K562 (cell line): Measurements from ENCODE around the gene CELA1. TPM values are rescaled to one million over a fixed set of nuclear protein-coding genes. Genes with fewer than 3 reads are reported as not detected.
A peak's percentile ranks its signal among the peaks of the same experiment; 100 is the strongest.

Experiments
- ATAC-seq: fragments of 200-7000 bp; cut with Tn5 transposase; 3 replicates; pipeline ENCODE4 v1.9.1; 2020; ENCODE audit warnings: moderate library complexity
- BruUV-seq: library from RNA; stranded (reverse); fragments of 400-500 nt; replicated peaks from 2 replicates; lab custom pipeline; 2021; lab: Mats Ljungman, UMichigan
- CTCF ChIA-PET: fragments of 300-600 bp; formaldehyde crosslinking; extraction: SDS; loops from one replicate; lab custom pipeline; 2021; ENCODE audit warnings: low intra/inter-chr PET ratio; lab: Yijun Ruan, JAX
- POLR2A ChIA-PET: fragments of 300-600, 350-650 bp; sonication (Branson Sonifier 250); formaldehyde crosslinking; extraction: SDS; loops from one replicate; lab custom pipeline; 2021; ENCODE audit warnings: antibody characterized with exemption, inconsistent platforms; lab: Yijun Ruan, JAX
- DNase-seq, 4 experiments: peaks; one replicate each; pipeline versions ENCODE4 v3.0.0 to v3.0.0-alpha.2; 2011 to 2018; ENCODE audit warnings: low spot score in 3 of 4, mixed read lengths in 3 of 4; ENCODE audit errors: extremely low read depth in 1 of 4
- FAIRE-seq: peaks from 2 replicates; lab custom pipeline; 2011; peaks lifted over from hg19 to GRCh38; lab: Jason Lieb, UNC
- H2AFZ ChIP-seq: 2 replicates; pipeline ENCODE4 v1.6.0; 2011; ENCODE audit warnings: low read depth, low read length, control low read depth, inconsistent platforms
- H3K27ac ChIP-seq: fragments of 200-600 bp; 3 replicates; pipeline ENCODE4 v1.8.0; 2011; ENCODE audit warnings: low read depth, mild to moderate bottlenecking, control low read depth, inconsistent platforms, low read length, moderate library complexity, mixed read lengths; ENCODE audit errors: extremely low read depth
- H3K27me3 ChIP-seq, 2 experiments: fragments of 300-600 bp in 1 of 2; 2 replicates in 1 of 2; 3 replicates in 1 of 2; pipeline versions ENCODE4 v1.6.0 to v1.8.0; 2011; ENCODE audit warnings: inconsistent platforms in 2 of 2, low read length in 2 of 2, mild to moderate bottlenecking in 1 of 2, mixed read lengths in 1 of 2, moderate library complexity in 1 of 2; ENCODE audit not compliant: control insufficient read depth in 2 of 2, insufficient read depth in 2 of 2
- H3K36me3 ChIP-seq: fragments of 300-600 bp; 3 replicates; pipeline ENCODE4 v1.8.0; 2011; ENCODE audit warnings: mild to moderate bottlenecking, low read length, inconsistent platforms; ENCODE audit not compliant: control insufficient read depth, insufficient read depth
- H3K4me1 ChIP-seq, 2 experiments: fragments of 200-600 bp in 1 of 2; replicated peaks in 1 of 2; 2 replicates in 1 of 2; 3 replicates in 1 of 2; pipeline versions ENCODE4 v1.5.1 to v1.8.0; 2011; ENCODE audit warnings: inconsistent platforms in 2 of 2, low read length in 2 of 2, mild to moderate bottlenecking in 1 of 2, mixed read lengths in 1 of 2, moderate library complexity in 1 of 2; ENCODE audit not compliant: control insufficient read depth in 2 of 2, insufficient read depth in 2 of 2
- H3K4me2 ChIP-seq: 2 replicates; pipeline ENCODE4 v1.6.1; 2011; ENCODE audit warnings: low read length, control low read depth, inconsistent platforms, mixed read lengths; ENCODE audit not compliant: insufficient read depth
- H3K4me3 ChIP-seq: fragments of 200-600 bp; sonication (generic), shearing (Covaris generic); 2 replicates; pipeline ENCODE4 v1.5.1; 2016; ENCODE audit warnings: control low read depth, inconsistent platforms
- H3K79me2 ChIP-seq: fragments of 200-600 bp; 3 replicates; pipeline ENCODE4 v1.8.0; 2011; ENCODE audit warnings: low read length, inconsistent platforms; ENCODE audit not compliant: control insufficient read depth, insufficient read depth
- H3K9ac ChIP-seq, 2 experiments: 2 replicates each; pipeline versions ENCODE4 v1.6.0 to v1.6.1; 2011; ENCODE audit warnings: low read depth in 2 of 2, low read length in 2 of 2, control low read depth in 1 of 2, inconsistent platforms in 1 of 2, mild to moderate bottlenecking in 1 of 2, mixed read lengths in 1 of 2; ENCODE audit not compliant: insufficient read depth in 1 of 2
- H3K9me1 ChIP-seq: one replicate; pipeline ENCODE4 v1.6.0; 2011; ENCODE audit warnings: inconsistent platforms, mild to moderate bottlenecking, low read length, moderate library complexity; ENCODE audit not compliant: control insufficient read depth, insufficient read depth
- H3K9me3 ChIP-seq: replicated peaks from 2 replicates; pipeline ENCODE4 v1.5.1; 2011; ENCODE audit warnings: low read depth, low read length, inconsistent platforms; ENCODE audit not compliant: control insufficient read depth, insufficient read depth
- H4K20me1 ChIP-seq: replicated peaks from 2 replicates; pipeline ENCODE4 v1.6.1; 2011; ENCODE audit warnings: low read length, inconsistent platforms, mixed read lengths; ENCODE audit not compliant: control insufficient read depth, insufficient read depth
- BHLHE40 ChIP-seq: IDR thresholded peaks from 2 replicates; pipeline ENCODE4 v1.6.1; 2011; ENCODE audit warnings: low read length, improper control_type of control experiment
- CEBPZ ChIP-seq: fragments of 150-350 bp; IDR thresholded peaks from 2 replicates; pipeline ENCODE4 v1.6.1; 2014; ENCODE audit warnings: low read depth, mild to moderate bottlenecking, low read length, borderline replicate concordance
- TAF1 ChIP-seq: IDR thresholded peaks from 2 replicates; pipeline ENCODE4 v1.6.1; 2011; ENCODE audit warnings: mild to moderate bottlenecking, low read length, moderate library complexity; ENCODE audit not compliant: insufficient read depth, control insufficient read depth, severe bottlenecking; ENCODE audit errors: extremely low read depth
- ZNF395 ChIP-seq: fragments of 200-800 bp; sonication (Bioruptor generic); IDR thresholded peaks from 2 replicates; pipeline ENCODE4 v1.6.1; 2017; ENCODE audit warnings: missing genetic modification characterization, missing compliant biosample characterization
- ZNF511 ChIP-seq: sonication (generic); formaldehyde crosslinking; IDR thresholded peaks from 2 replicates; pipeline ENCODE4 v1.8.0; 2022; ENCODE audit warnings: mild to moderate bottlenecking, missing genetic modification reagents
- ZNF592 ChIP-seq: fragments of 450-650 bp; IDR thresholded peaks from 2 replicates; pipeline ENCODE4 v1.6.1; 2017; ENCODE audit warnings: antibody characterized with exemption, mild to moderate bottlenecking
- WGBS: fragments of 100-300 bp; shearing (Covaris generic); methylation state at CpG from one replicate; pipeline ENCODE4 v1.1.6; 2016; ENCODE audit warnings: low coverage, mixed read lengths; ENCODE audit not compliant: insufficient coverage; ENCODE audit errors: missing lambda C conversion rate; 5-methylcytosine and 5-hydroxymethylcytosine counted together
- in situ Hi-C: fragments of 300-500 bp; cut with MboI; formaldehyde crosslinking; loops from 4 replicates; pipeline ENCODE4 v1.15.0; 2018; ENCODE audit warnings: inconsistent platforms, mixed read lengths
- intact Hi-C: fragments of 100-400 bp; cut with micrococcal nuclease; formaldehyde crosslinking; loops from 2 replicates; pipeline ENCODE4 v1.14.2; 2022
- polyA plus RNA-seq, 8 experiments: library from polyadenylated mRNA; depleted of rRNA in 4 of 8; stranded (reverse) in 5 of 8; unstranded in 3 of 8; fragments of >200 nt; fragmentation: Nextera tagmentation in 2 of 8; fragmentation: Illumina TruSeq in 1 of 8; extraction: Ambion mirVana in 2 of 8; extraction: Trizol in 1 of 8; gene quantifications; 2 replicates each; pipeline versions ENCODE4 v1.2.1 to v1.2.3, GENCODE V29; 2011 to 2014; ENCODE audit warnings: inconsistent platforms in 1 of 8, missing spikeins in 1 of 8
- total RNA-seq, 7 experiments: library from RNA; depleted of rRNA in 6 of 7; stranded (reverse); fragments of >200 nt in 6 of 7; fragmentation: Illumina TruSeq in 2 of 7; extraction: Trizol in 2 of 7; gene quantifications; 2 replicates each; pipeline versions ENCODE4 v1.2.1 to v1.2.3, GENCODE V29; 2011 to 2021; ENCODE audit warnings: low replicate concordance in 1 of 7

Gene CELA1
- total and polyA plus RNA-seq, 9 of the 15 experiments (the other 6 are each of a cell fraction or from before 2014, with no cell fraction given), result 0.06 to 0.27 (median 0.22) TPM; not detected in 6

- no TSS peak for BruUV-seq
- Histone ChIP-seq H3K9ac (peak overlapping the region in 1 of 2 experiments; percentile 84; a peak in 2 of 4 replicates), H4K20me1 (no peaks in the 10 kb centered on the region; the same call in 1 of the 2 replicates), H3K27me3 (no peaks in the 10 kb centered on the region), H3K9me1 (no peaks in the 10 kb centered on the region), H3K36me3 (no peaks in the 10 kb centered on the region), H3K4me3 (no peak overlapping the region), H2AFZ (no peak overlapping the region), H3K79me2 (no peaks in the 10 kb centered on the region), H3K4me1 (peaks cover 12 to 20% of the 10 kb centered on the region in 2 experiments), H3K27ac (no peak overlapping the region), H3K9me3 (no peaks in the 10 kb centered on the region), H3K4me2 (peak overlapping the region; percentile 23; the same call in 1 of the 2 replicates)
- ChIA-PET POLR2A (interaction anchor here (0.5 to 0.9 kb wide), 3 partner anchors 8 to 90 kb away, joined by 3 read pairs; no protein-coding TSS in a partner anchor), CTCF (no interaction called here)
- in situ Hi-C loops, result no loop called here
- intact Hi-C loops, result no loop called here
- DNase-seq, result peak; percentile 80 to 87 (median 82)
- ATAC-seq, result peak; percentile 90
- WGBS, result 19% methylated on average over 17 of the region's 17 CpGs
- peak; percentile 89 for FAIRE-seq
- TF ChIP-seq ZNF511 (CRISPR knock-in tag), result 0 out of 2 replicates have a peak, but pooled peaks have one; percentile 33
- TF ChIP-seq CEBPZ, result no peak
- TF ChIP-seq BHLHE40, result 0 out of 2 replicates have a peak, but pooled peaks have one; percentile 10
- TF ChIP-seq ZNF395 (CRISPR knock-in tag), result peak; percentile 90
- no peak for TF ChIP-seq ZNF592
- TF ChIP-seq TAF1, result no peak
Measured at GRCh38 chr12:51368640-51369517, 22.4 kb upstream of the CELA1 start.
